Stimulated activated CD8-positive, alpha-beta memory T cell treated with anti-CD3 and anti-CD28 coated beads, Interleukin-7, amount 100 ng/mL, for 4 hours (primary cell): ENCODE data around the gene BORCS5.
"Not testable (repeated sequence)": the region's sequence is repeated elsewhere in the genome, so short reads cannot be mapped to it uniquely, and the experiment has no call there.

Experiments
- DNase-seq, 2 donors: peaks; one replicate each; pipeline ENCODE4 v3.0.0-alpha.2; 2020; ENCODE audit warnings: low read depth in 2 of 2

Gene BORCS5

DNA sequence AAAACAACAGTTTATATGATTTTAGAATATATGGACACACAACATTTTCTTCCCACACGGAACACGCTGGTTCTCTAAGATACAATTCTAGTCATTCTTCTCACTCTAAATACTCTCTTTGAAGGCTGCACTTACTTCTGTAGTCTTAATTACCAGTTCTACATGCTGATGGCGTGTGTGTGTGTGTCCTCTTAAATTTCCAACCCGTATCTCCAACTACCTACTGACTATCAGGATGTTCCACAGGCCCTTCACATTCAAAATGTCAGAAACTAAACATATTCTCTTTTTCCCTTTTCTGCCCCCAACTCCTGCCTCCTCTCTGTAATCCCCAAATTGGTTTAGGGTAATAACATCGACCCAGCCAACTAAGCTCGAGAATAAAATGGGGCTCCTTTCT is 130.6 kb downstream of the BORCS5 start:
- no peak for DNase-seq

GRCh38 chr12:12488296-12488695 is 131.4 kb downstream of the BORCS5 start:
- no peak for DNase-seq

GRCh38 chr12:12488823-12489550 is 132.1 kb downstream of the BORCS5 start:
- no peak for DNase-seq

DNA sequence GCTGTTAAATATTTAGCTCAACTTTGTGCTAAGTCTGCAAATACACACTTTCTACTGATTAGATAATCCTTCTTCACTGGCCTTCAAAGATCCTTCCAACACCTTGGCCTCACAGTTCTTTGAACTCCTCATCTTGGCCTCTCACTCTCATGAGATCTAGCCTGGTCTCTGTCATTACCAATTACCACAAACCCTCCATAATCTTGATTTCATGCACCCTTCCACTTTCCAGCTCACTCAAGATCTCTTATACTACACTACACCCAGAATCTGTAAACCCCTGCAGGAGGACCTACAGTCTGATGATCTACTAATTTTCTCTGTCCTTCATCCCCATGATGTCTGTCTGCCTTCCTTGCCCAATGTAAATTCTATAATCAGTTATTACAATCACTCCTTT is 134.7 kb downstream of the BORCS5 start:
- DNase-seq: no peak

- no peak for DNase-seq
Observed at GRCh38 chr12:12492547-12492946, 135.7 kb downstream of the BORCS5 start.

GRCh38 chr12:12495536-12495935 is 138.7 kb downstream of the BORCS5 start:
- no peak for DNase-seq

DNA sequence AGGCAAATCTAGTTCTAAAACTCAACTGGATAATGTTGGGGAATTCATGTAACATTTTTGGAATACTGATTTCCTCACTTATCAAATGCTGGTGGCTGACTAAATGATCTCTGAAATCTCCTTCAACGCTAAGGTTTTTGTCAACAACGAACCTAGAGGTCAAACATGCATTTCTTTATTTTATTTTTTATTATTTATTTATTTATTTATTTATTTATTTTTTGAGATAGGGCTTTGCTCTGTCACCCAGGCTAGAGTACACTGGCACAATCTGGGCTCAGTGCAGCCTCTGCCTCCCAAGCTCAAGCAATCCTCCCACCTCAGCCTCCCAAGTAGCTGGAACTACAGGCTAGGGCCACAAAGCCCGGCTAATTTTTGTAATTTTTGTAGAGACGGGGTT is 141.3 kb downstream of the BORCS5 start:
- DNase-seq: no peak

DNA sequence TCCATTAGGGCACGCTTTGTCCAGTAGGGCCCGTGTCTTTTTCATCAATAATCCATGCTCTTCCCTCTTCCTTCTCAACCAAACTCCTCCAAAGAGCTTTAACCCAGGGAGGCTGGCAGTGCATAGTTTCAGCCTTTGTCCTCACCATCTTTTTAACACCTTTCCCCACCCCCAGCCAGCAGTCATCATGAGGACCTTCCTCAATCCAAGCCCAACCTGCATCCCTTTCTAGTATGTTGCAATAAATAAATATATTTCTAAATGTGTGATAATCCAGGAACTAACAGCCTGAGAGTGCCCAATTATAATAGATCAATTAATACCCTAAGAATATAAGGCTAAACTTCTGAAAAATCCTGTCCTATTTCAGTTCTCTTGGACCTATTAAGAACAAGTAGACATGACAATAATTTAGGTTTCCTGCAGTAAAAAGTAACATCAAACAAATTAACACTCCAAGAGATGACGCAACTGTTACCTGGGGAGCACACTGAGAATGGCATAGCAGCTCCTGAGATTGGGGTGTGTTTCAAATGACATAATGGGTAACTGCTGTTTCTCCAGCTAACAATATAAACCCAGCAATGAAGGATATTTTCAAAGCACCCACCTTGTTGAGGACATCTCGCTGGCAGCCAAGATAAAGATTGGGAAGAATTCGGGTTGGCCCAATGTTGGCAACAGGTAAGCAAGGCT is 143.2 kb downstream of the BORCS5 start:
- DNase-seq: no peak

GRCh38 chr12:12501121-12501520 is 144.2 kb downstream of the BORCS5 start:
- no peak for DNase-seq

DNA sequence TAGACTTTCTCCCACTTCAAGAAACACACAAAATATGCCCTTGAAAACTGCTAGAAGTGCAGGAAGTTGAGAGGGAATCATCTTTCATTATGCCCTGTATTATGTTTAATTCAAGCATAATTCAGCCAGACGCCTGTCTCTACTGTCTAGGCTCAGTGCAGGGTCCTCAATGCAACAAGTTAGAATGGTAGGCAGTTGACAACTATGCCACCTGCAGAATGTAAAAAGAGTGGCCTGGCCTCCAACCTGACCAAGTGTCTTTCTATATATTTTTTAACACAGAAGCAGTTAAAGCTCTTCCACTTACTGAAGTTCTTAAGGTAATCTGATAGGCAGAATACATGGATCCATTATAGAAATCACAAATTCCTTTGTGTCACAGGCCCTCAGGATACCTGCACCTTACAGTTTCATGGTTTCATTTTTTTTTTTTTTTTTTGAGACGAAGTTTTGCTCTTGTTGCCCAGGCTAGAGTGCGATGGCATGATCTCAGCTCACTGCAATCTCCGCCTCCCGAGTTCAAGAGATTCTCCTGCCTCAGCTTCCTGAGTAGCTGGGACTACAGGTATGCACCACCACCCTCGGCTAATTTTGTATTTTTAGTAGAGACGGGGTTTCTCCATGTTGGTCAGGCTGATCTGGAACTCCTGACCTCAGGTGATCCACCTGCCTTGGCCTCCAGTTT is 145.4 kb downstream of the BORCS5 start:
- not testable (repeated sequence) for DNase-seq

DNA sequence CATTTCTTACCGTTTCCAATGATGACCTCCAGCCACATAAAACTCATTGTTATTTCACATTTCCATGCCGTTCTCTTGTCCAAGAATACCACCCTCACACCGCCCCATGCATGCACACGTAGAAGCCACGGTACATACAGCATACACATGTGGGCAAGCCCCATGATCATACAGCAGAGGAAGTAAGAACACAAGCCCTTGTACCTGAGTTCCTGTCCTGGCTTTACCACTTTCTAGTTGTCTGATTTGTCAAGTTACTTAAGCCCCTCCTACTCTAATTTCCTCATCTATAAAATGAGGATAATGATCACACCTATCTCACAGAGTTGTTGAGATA is 145.9 kb downstream of the BORCS5 start:
- no peak for DNase-seq

- no peak for DNase-seq
Observed at GRCh38 chr12:12503384-12504078, 146.7 kb downstream of the BORCS5 start.

DNA sequence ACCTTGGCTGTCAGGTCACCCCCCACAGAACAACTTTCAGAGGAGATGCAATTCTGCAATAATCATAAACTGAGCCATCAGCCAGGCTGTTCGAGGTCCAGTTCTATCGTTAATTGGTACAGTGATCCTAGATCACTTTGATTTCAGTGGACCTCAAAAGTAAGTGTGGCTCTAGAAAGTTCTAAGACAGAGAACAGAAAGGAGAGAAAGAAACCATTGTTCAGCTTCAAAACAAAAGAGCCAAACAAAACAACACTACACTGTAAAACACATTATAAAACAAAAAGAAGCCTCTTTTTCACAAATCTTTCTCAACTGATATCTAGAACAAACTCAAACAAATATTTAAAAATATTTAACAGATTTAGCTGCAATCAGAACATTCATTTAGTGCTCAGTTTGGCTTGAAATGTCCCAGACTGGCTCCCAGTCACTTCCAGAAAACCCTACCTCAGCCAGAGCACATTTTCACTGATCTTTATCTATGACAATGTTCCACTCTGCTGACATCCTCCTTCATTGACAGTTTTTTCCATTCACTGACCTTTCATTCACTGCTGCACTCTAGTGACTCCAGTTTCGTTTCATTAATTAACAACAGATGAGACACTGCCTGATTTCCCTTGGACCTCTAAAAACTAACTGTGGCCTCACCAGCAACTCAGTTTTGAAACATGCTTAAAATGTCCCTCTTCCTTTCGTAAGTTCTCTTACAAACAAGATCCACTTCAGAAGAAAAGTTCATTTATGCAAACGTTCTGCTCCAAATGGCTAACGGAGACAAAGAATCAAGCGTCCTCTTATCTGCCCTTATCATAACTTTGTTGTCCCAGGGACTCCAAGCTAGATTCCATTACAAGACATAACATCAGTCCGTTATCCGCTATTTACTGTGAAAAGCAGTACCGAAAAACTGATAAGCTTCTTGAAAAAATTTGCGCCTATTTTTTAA is 148.9 kb downstream of the BORCS5 start:
- DNase-seq: no peak

- DNase-seq: no peak
Observed at GRCh38 chr12:12506496-12506890, 149.6 kb downstream of the BORCS5 start.

DNA sequence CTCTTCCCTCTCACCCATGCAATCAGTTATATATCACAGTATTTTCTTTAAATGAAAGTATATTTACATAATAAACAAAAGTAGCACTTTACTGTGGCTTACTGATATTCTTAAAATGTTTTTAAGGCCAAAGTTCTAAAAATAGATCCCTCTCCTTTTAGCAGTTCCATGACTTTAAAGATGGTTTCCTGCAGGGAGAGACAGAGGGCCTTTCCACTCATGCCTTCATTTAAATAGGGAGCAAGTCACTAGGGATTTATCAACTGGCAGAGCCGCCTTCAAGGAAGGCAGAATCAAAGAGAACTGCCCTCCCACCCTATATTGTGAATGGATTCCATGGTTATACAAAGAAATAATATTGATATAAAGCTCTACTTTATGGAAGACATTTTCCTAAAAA is 150.2 kb downstream of the BORCS5 start:
- DNase-seq: no peak

GRCh38 chr12:12508612-12509011 is 151.7 kb downstream of the BORCS5 start:
- DNase-seq: no peak

DNA sequence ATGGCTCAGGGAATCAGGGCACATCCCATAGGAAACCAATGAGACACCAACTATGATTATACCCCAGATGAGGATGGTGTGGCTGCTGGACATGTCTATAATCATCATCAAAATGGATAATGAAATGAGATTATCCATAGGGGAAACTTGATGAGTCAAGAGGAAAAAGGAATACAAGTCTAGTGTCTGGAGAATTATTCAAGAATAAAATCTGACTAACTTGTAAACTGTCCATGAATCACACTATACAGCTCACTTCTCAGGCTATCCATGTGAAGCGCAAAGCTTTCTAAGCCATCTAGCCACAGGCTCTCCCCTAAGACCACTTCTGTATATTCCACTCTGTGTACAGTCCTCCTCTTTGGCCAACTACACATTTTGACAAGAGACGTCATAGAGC is 153.3 kb downstream of the BORCS5 start:
- DNase-seq: no peak

DNA sequence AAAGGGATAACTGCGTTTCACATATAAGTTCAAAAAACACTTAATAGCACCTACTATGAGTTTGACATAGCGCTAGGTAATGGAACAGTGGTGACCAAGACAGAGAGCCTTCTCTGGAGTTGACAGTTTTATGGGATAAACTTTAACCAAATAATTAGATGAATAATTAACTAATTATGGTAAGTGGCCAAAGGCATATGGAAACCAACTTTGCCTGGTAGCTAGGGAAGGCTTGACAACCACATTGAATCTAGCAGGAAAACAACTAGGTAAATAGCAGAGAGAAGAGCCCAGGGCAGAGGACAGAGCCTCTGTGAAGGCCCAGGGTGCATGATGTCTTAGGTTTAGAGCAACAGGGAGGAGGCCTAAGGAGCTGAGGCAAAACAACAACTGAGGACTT is 153.7 kb downstream of the BORCS5 start:
- DNase-seq: no peak

GRCh38 chr12:12511021-12511783 is 154.3 kb downstream of the BORCS5 start:
- DNase-seq: no peak

- no peak for DNase-seq
Observed at GRCh38 chr12:12511895-12512711, 155.2 kb downstream of the BORCS5 start.
